HCT116 (cell line): ENCODE measurements around the gene TPK1.
"Not testable (repeated sequence)": the region's sequence is repeated elsewhere in the genome, so short reads cannot be mapped to it uniquely, and the experiment has no call there.

Experiments used
- POLR2A ChIP-seq: IDR thresholded peaks from 2 replicates; pipeline ENCODE4 v1.7.0; 2011; ENCODE audit warnings: borderline replicate concordance; ENCODE audit not compliant: insufficient read depth, insufficient read length; ENCODE audit errors: extremely low read depth
- TF ChIP-seq, protein P1 (sequence below), 3 experiments: fragments of 200-600 bp in 1 of 3; sonication (generic) in 1 of 3; IDR thresholded peaks in 2 of 3; conservative IDR thresholded peaks in 1 of 3; 2 replicates each; pipeline ENCODE4 v1.5.1; 2012 to 2017; ENCODE audit warnings: low read depth in 2 of 3, low read length in 2 of 3, antibody characterized with exemption in 1 of 3, borderline replicate concordance in 1 of 3, control low read depth in 1 of 3, mild to moderate bottlenecking in 1 of 3, mixed read lengths in 1 of 3, mixed run types in 1 of 3, moderate library complexity in 1 of 3; ENCODE audit not compliant: insufficient read depth in 1 of 3
- TF ChIP-seq, protein P2 (sequence below): IDR thresholded peaks from 2 replicates; pipeline ENCODE4 v1.6.1; 2012; ENCODE audit warnings: low read depth

DNA sequence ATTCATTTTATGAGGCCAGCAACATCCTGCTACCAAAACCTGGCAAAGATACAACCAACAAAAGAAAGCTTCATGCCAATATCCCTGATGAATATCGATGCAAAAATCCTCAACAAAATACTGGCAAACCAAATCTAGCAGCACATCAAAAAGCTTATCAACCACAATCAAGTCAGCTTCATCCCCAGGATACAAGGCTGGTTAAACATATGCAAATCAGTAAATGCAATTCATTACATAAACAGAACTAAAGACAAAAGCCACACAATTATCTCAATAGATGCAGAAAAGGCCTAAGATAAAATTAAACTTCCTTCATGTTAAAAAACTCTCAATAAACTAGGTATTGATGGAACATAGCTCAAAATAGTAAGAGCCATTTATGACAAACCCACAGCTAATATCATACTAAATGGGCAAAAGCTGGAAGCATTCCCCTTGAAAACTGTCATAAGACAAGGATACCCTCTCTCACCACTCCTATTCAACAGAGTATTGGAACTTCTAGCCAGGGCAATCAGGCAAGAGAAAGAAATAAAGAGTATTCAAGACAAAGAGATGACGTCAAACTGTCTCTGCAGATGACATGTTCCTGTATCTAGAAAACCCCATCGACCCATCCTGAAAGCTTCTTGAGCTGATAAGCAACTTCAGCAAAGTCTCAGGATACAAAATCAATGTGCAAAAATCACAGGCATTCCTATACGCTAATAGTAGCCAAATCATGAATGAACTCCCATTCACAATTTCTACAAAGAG, 35.0 kb downstream of the TPK1 start:
- TF ChIP-seq, protein P1, sequence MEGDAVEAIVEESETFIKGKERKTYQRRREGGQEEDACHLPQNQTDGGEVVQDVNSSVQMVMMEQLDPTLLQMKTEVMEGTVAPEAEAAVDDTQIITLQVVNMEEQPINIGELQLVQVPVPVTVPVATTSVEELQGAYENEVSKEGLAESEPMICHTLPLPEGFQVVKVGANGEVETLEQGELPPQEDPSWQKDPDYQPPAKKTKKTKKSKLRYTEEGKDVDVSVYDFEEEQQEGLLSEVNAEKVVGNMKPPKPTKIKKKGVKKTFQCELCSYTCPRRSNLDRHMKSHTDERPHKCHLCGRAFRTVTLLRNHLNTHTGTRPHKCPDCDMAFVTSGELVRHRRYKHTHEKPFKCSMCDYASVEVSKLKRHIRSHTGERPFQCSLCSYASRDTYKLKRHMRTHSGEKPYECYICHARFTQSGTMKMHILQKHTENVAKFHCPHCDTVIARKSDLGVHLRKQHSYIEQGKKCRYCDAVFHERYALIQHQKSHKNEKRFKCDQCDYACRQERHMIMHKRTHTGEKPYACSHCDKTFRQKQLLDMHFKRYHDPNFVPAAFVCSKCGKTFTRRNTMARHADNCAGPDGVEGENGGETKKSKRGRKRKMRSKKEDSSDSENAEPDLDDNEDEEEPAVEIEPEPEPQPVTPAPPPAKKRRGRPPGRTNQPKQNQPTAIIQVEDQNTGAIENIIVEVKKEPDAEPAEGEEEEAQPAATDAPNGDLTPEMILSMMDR (IDR thresholded peaks at IDR 0.05 in 2 of 3, conservative IDR thresholded peaks at IDR 0.05 in 1 of 3; ENCODE audit: borderline replicate concordance in 1 of 3, insufficient read depth in 1 of 3, low read depth in 2 of 3, low read length in 2 of 3) = not testable (repeated sequence)
- TF ChIP-seq, protein P2, sequence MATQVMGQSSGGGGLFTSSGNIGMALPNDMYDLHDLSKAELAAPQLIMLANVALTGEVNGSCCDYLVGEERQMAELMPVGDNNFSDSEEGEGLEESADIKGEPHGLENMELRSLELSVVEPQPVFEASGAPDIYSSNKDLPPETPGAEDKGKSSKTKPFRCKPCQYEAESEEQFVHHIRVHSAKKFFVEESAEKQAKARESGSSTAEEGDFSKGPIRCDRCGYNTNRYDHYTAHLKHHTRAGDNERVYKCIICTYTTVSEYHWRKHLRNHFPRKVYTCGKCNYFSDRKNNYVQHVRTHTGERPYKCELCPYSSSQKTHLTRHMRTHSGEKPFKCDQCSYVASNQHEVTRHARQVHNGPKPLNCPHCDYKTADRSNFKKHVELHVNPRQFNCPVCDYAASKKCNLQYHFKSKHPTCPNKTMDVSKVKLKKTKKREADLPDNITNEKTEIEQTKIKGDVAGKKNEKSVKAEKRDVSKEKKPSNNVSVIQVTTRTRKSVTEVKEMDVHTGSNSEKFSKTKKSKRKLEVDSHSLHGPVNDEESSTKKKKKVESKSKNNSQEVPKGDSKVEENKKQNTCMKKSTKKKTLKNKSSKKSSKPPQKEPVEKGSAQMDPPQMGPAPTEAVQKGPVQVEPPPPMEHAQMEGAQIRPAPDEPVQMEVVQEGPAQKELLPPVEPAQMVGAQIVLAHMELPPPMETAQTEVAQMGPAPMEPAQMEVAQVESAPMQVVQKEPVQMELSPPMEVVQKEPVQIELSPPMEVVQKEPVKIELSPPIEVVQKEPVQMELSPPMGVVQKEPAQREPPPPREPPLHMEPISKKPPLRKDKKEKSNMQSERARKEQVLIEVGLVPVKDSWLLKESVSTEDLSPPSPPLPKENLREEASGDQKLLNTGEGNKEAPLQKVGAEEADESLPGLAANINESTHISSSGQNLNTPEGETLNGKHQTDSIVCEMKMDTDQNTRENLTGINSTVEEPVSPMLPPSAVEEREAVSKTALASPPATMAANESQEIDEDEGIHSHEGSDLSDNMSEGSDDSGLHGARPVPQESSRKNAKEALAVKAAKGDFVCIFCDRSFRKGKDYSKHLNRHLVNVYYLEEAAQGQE = not testable (repeated sequence)
- TF ChIP-seq POLR2A = not testable (repeated sequence)
